GM18502 (cell line): ENCODE data around the gene GPRC5A.

Source experiments
- ATAC-seq: cut with Tn5 transposase; IDR thresholded peaks from one replicate; pipeline ENCODE4 v1.9.1; 2021; ENCODE audit warnings: mild to moderate bottlenecking; ENCODE audit not compliant: unreplicated experiment, poor library complexity

Gene GPRC5A

GRCh38 chr12:12936983-12937491, 45.7 kb downstream of the GPRC5A start:
- no peak for ATAC-seq

GRCh38 chr12:12938541-12938940, 47.2 kb downstream of the GPRC5A start:
- ATAC-seq: no peak

GRCh38 chr12:12939888-12940287, 48.5 kb downstream of the GPRC5A start:
- no peak for ATAC-seq

- ATAC-seq: no peak
Measured at GRCh38 chr12:12941450-12942350, 50.3 kb downstream of the GPRC5A start.

- ATAC-seq: no peak
Measured at GRCh38 chr12:12943586-12944260, 52.4 kb downstream of the GPRC5A start.

- ATAC-seq: no peak
Measured at GRCh38 chr12:12945591-12945990, 54.2 kb downstream of the GPRC5A start.

- no peak for ATAC-seq
Measured at GRCh38 chr12:12946686-12947355, 55.5 kb downstream of the GPRC5A start.

GRCh38 chr12:12947902-12948301, 56.5 kb downstream of the GPRC5A start:
- no peak for ATAC-seq

GRCh38 chr12:12951504-12951903, 60.1 kb downstream of the GPRC5A start:
- no peak for ATAC-seq

- ATAC-seq: no peak
Measured at GRCh38 chr12:12952036-12952435, 60.7 kb downstream of the GPRC5A start, which contains the start of gene GPRC5D. Gene GPRC5D (minus strand): TSS chr12:12952170. CDS start chr12:12950384, 1,786 bp downstream.

GRCh38 chr12:12954356-12954755, 63.0 kb downstream of the GPRC5A start:
- no peak for ATAC-seq

GRCh38 chr12:12954878-12955625, 63.7 kb downstream of the GPRC5A start:
- no peak for ATAC-seq

GRCh38 chr12:12958886-12959285, 67.5 kb downstream of the GPRC5A start:
- ATAC-seq: no peak

- no peak for ATAC-seq
Measured at GRCh38 chr12:12960639-12961209, 69.4 kb downstream of the GPRC5A start.

GRCh38 chr12:12964255-12964654, 72.9 kb downstream of the GPRC5A start:
- ATAC-seq: no peak

GRCh38 chr12:12965836-12966235, 74.5 kb downstream of the GPRC5A start:
- ATAC-seq: no peak
